MM.1S (cell line): ENCODE data around the gene ZFAND4.

Experiments used
- DNase-seq: peaks from one replicate; pipeline ENCODE4 v3.0.0-alpha.2; 2015
- H2AFZ ChIP-seq: fragments of 300-600 bp; sonication (generic); 2 replicates; pipeline ENCODE4 v1.6.0; 2016; ENCODE audit warnings: antibody characterized with exemption, low read length
- H3F3A ChIP-seq: fragments of 300-600 bp; sonication (generic); 2 replicates; pipeline ENCODE4 v1.6.1; 2016; ENCODE audit warnings: mild to moderate bottlenecking, antibody characterized with exemption, low read length, moderate library complexity, mixed read lengths; ENCODE audit not compliant: insufficient read depth
- H3K27ac ChIP-seq: fragments of 300-600 bp; sonication (generic); 2 replicates; pipeline ENCODE4 v1.5.1; 2016; ENCODE audit warnings: mild to moderate bottlenecking, low read length
- H3K27me3 ChIP-seq: fragments of 300-600 bp; sonication (generic); replicated peaks from 2 replicates; pipeline ENCODE4 v1.6.0; 2016; ENCODE audit warnings: low read length; ENCODE audit not compliant: insufficient read depth
- H3K36me3 ChIP-seq: fragments of 300-600 bp; sonication (generic); replicated peaks from 2 replicates; pipeline ENCODE4 v1.6.1; 2016; ENCODE audit warnings: mild to moderate bottlenecking, low read length, mixed read lengths; ENCODE audit not compliant: insufficient read depth
- H3K4me1 ChIP-seq: fragments of 300-600 bp; sonication (generic); 2 replicates; pipeline ENCODE4 v1.6.1; 2016; ENCODE audit warnings: low read length, mixed read lengths
- H3K4me2 ChIP-seq: fragments of 300-600 bp; sonication (generic); 2 replicates; pipeline ENCODE4 v1.6.0; 2016; ENCODE audit warnings: low read depth, low read length
- H3K4me3 ChIP-seq: fragments of 300-600 bp; sonication (generic); 2 replicates; pipeline ENCODE4 v1.5.1; 2016; ENCODE audit warnings: low read length, mixed read lengths
- H3K79me2 ChIP-seq: fragments of 300-600 bp; sonication (generic); 2 replicates; pipeline ENCODE4 v1.6.1; 2016; ENCODE audit warnings: mixed run types, low read length, mixed read lengths
- H3K9ac ChIP-seq: fragments of 300-600 bp; sonication (generic); 2 replicates; pipeline ENCODE4 v1.6.1; 2016; ENCODE audit warnings: low read length, mixed read lengths
- H3K9me2 ChIP-seq: fragments of 300-600 bp; sonication (generic); replicated peaks from 2 replicates; pipeline ENCODE4 v1.6.1; 2016; ENCODE audit warnings: mild to moderate bottlenecking, low read length, mixed read lengths; ENCODE audit not compliant: insufficient read depth
- H3K9me3 ChIP-seq: fragments of 300-600 bp; sonication (generic); replicated peaks from 2 replicates; pipeline ENCODE4 v1.6.1; 2016; ENCODE audit warnings: mild to moderate bottlenecking, low read length, mixed read lengths; ENCODE audit not compliant: insufficient read depth
- H4K20me1 ChIP-seq: fragments of 300-600 bp; sonication (generic); 2 replicates; pipeline ENCODE4 v1.6.1; 2016; ENCODE audit warnings: mild to moderate bottlenecking, low read length, moderate library complexity, mixed read lengths; ENCODE audit not compliant: insufficient read depth
- EZH2 ChIP-seq: fragments of 300-600 bp; sonication (generic); optimal IDR thresholded peaks from 2 replicates; pipeline ENCODE3; 2017; ENCODE audit warnings: low read depth, mild to moderate bottlenecking, antibody characterized with exemption, low read length, mixed read lengths
- EZH2phosphoT487 ChIP-seq: fragments of 300-600 bp; sonication (generic); IDR thresholded peaks from 2 replicates; pipeline ENCODE4 v1.6.1; 2018; ENCODE audit warnings: antibody characterized with exemption, low read length
- TF ChIP-seq, protein P1 (sequence below): fragments of 300-600 bp; sonication (generic); IDR thresholded peaks from 2 replicates; pipeline ENCODE4 v1.5.1; 2016; ENCODE audit warnings: antibody characterized with exemption, low read length, mixed read lengths

The ZFAND4 gene

DNA sequence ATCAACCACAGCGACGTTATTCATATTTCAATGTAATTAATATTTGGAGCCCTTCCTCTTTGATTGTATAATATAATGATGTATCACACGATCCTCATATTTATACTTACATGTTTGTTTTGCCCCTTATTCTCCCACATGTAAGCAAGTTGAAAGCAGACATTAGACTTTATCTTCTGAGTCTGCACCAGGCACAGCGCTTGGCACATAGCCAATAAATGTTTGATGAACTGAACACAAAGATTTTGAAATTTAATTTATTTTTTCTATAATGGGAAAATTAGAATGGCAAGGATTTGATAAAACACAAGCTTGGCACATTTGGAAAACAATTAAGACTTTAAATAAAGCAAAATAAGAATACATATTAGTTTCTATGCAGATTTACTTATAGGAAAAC lies 31.6 kb downstream of the ZFAND4 start:
- H4K20me1 ChIP-seq, result no peaks in the 10 kb centered on the region
- H3K79me2 ChIP-seq, result no peaks in the 10 kb centered on the region
- H2AFZ ChIP-seq, result no peak overlapping the region
- TF ChIP-seq, protein P1, sequence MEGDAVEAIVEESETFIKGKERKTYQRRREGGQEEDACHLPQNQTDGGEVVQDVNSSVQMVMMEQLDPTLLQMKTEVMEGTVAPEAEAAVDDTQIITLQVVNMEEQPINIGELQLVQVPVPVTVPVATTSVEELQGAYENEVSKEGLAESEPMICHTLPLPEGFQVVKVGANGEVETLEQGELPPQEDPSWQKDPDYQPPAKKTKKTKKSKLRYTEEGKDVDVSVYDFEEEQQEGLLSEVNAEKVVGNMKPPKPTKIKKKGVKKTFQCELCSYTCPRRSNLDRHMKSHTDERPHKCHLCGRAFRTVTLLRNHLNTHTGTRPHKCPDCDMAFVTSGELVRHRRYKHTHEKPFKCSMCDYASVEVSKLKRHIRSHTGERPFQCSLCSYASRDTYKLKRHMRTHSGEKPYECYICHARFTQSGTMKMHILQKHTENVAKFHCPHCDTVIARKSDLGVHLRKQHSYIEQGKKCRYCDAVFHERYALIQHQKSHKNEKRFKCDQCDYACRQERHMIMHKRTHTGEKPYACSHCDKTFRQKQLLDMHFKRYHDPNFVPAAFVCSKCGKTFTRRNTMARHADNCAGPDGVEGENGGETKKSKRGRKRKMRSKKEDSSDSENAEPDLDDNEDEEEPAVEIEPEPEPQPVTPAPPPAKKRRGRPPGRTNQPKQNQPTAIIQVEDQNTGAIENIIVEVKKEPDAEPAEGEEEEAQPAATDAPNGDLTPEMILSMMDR, result no peak
- TF ChIP-seq EZH2, result no peak
- no peak for TF ChIP-seq EZH2phosphoT487
- H3K36me3 ChIP-seq, result no peaks in the 10 kb centered on the region
- no peaks in the 10 kb centered on the region for H3K9me3 ChIP-seq
- no peaks in the 10 kb centered on the region for H3K27me3 ChIP-seq
- no peaks in the 10 kb centered on the region for H3F3A ChIP-seq
- H3K4me1 ChIP-seq, result no peaks in the 10 kb centered on the region
- no peak overlapping the region for H3K9ac ChIP-seq
- no peak overlapping the region for H3K4me2 ChIP-seq
- H3K9me2 ChIP-seq, result no peaks in the 10 kb centered on the region
- DNase-seq, result no peak
- H3K4me3 ChIP-seq, result no peak overlapping the region
- H3K27ac ChIP-seq, result no peak overlapping the region

DNA sequence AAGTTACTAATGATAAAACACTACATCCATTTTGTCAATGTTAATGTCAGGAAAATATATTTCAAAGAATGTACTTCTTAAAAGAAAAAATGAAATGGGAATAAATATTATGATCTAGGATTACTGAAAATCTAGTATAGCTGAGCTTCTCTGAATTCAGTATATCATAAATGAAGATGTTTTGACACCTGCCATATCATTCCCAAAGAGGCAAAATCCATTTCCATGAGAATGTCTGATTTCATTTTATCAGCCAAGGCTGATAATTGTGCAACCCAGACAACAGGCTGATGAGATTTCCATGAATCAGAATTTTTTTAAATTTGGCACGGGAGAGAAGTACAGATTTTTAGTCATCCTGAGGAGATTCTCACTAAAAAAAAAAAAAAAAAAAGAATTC lies 32.5 kb downstream of the ZFAND4 start:
- DNase-seq, result no peak
- Histone ChIP-seq H3K79me2 (no peaks in the 10 kb centered on the region), H4K20me1 (no peaks in the 10 kb centered on the region), H3F3A (no peaks in the 10 kb centered on the region), H3K27me3 (no peaks in the 10 kb centered on the region), H3K9me3 (no peaks in the 10 kb centered on the region), H3K4me3 (no peak overlapping the region), H3K9me2 (no peaks in the 10 kb centered on the region), H3K27ac (no peak overlapping the region), H3K36me3 (no peaks in the 10 kb centered on the region), H2AFZ (no peak overlapping the region), H3K4me1 (no peaks in the 10 kb centered on the region), H3K4me2 (no peak overlapping the region), H3K9ac (no peak overlapping the region)
- TF ChIP-seq EZH2 (no peak), EZH2phosphoT487 (no peak)
- TF ChIP-seq, protein P1, result no peak

DNA sequence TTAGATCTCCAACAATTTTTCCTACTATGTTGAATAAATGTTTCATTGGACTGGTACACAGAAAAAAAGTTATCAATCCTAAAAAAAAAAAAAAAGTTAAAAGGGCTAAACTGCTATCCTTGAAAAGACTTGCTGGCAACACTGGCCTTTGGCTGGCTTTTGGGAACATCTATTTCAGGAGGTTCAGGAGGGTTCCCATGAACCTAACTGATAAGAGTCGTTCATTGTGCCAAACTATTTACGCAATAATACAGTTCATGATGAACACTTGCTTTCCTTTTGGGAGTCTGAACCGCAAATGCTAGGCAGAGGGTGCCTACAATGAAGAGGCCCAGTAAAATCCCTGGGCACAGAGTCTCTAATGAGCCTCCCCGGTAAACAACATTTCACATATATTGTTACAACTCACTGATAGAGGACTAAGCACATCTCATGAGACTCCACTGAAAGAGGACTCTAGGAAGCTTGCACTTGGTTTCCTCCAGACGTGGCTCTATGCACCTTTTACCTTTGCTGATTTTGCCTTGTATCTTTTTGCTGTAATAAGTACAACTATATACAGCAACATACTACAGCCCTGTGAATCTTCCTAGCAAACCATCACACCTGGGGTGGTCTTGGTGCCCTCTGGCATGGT lies 45.0 kb downstream of the ZFAND4 start:
- TF ChIP-seq, protein P1, result no peak
- no peak for TF ChIP-seq EZH2phosphoT487
- TF ChIP-seq EZH2, result no peak
- H3K9ac ChIP-seq, result no peak overlapping the region

More for the DNA sequence above, 45.0 kb downstream of the ZFAND4 start:
- Histone ChIP-seq H3K27me3 (no peaks in the 10 kb centered on the region), H3K36me3 (no peaks in the 10 kb centered on the region), H4K20me1 (no peaks in the 10 kb centered on the region), H3K79me2 (no peaks in the 10 kb centered on the region), H3K4me3 (no peak overlapping the region), H3K9me3 (no peaks in the 10 kb centered on the region), H3K4me1 (no peaks in the 10 kb centered on the region), H2AFZ (no peak overlapping the region), H3K4me2 (no peak overlapping the region), H3F3A (no peaks in the 10 kb centered on the region), H3K27ac (no peak overlapping the region), H3K9me2 (no peaks in the 10 kb centered on the region)
- DNase-seq, result no peak
